SKM-1 treated with dmso at 0.1 percent for 144 hours (cell line): ENCODE results near the gene ZNF180.
A peak's percentile ranks its signal among the peaks of the same experiment; 100 is the strongest.
"Not testable (repeated sequence)": the region's sequence is repeated elsewhere in the genome, so short reads cannot be mapped to it uniquely, and the experiment has no call there.

ENCODE experiments used
- DNase-seq: peaks from one replicate; lab custom pipeline; 2025; ENCODE audit not compliant: unreplicated experiment; lab: John Stamatoyannopoulos, UW

Gene ZNF180

DNA sequence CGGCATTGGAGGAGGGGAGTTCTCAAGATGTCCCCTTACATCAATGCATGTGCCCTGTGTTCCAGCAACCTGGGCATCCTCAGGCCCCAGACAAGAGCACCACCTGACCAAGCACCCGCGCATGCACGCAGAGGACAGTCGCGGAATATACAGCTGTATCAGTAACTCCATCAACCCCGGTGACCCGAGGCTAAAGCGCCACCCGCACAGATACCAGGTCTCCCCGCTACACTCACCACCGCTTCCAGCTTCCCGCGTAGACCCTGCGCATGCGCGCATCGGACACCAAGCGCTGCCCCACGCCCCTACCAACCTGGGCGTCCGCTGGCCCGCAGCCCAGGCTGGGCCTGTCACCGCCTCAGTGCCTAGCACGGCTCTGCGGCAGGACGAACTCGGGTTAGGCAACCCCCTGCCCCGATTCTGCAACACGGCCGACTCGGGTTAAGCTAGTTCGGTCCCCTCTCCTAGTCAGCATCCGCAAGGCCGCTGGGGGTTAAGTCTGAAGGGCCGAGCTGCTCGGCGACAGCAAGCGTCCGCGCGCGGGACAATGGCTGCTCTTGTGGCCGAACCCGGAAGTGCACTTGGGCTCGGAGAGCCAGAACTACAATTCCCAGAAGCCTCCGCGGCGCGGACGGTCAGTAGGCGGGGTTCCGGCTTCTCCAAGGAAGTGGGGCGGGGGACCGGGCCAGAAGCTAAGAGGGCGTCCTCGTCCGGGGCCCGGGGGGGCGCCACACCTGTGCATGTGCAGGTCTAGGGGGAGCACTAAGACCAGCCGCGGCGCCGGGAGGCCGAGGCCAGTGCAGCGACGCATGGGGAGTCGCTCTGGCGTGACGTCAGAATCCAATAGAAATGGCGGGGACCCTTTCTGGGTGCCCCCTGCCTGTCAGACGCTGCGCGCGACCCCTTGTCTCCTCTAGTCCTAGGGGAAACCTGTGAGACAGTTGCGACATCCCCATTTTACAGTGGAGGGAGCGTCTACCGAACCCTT lies at the start of gene ZNF180:
ZNF180 (minus strand) TSS at position 561 of the 988 bp plus-strand sequence. CDS start 3,188 bp downstream, outside the sequence.
- DNase-seq = peak; percentile 56

DNA sequence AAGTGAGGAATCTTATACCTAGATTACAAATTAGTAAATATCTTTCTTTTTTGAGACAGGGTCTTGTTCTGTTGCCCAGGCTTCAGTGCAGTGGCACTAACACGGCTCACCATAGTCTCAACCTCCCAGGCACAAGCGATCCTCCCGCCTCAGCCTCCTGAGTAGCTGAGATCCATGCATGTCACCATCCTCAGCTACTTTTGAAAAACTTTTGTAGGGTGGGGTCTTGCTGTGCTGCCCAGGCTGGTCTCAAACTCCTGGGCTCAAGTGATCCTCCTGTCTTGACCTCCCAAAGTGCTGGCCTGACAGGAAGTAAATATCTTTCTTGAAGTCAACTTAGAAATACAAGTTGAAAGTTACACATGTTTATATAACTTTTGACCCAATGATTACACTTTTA lies 49.2 kb upstream of the ZNF180 start:
- no peak for DNase-seq

DNA sequence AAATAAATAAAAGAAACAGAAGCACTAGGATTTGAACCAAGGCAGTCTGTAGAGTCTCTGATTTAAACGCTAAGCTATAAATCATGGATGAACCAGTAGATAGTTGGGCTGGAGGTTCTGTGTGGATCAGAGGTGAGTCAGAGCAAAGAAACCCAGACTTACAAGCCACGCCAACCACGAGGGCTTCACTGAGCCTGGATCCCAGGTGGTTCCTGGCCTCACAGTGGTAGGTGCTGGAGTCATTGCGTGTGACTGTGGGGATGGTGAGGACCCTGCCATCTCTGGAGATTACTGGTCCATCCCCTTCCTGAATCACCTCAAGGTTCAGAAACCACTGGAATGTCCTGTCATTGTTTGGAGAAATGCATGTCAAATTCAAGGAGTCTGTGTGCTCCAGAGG lies 48.4 kb upstream of the ZNF180 start:
- DNase-seq = no peak

DNA sequence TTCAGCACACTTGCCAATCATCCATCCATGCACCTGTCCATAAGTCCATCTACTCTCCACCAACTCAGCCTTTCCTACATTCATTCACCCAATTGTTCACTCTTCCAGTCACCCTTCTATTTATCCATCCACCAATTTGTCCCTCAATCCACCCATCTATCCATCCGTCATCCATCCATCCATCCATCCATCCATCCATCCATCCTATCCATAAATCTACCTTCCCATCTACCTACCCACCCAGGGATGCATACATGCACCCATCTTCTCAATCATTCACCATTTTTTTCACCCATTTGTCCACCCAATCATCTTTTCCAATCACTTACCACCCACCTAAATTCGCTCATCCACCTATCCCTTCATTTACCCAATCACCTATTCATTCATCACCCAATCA lies 43.7 kb upstream of the ZNF180 start:
- no peak for DNase-seq

DNA sequence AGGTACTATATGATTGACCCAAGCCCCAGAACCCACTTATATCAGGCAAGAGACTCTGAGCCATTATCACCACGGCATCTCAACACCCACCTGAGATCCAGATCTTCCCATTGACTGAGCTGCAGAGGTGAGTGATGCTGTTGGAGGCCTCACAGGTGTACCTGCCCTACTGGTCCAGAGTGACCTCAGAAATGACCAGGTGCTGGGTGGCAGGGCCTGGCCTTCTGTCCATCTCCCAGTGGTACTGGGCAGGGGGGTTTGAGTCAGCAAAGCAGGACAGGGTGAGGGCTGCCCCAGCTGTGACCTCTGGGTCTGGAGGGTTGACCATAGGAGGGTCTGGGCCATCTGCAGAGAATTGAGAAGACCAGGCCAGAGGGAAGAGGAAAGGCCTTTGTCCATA lies 42.3 kb upstream of the ZNF180 start:
- no peak for DNase-seq

DNA sequence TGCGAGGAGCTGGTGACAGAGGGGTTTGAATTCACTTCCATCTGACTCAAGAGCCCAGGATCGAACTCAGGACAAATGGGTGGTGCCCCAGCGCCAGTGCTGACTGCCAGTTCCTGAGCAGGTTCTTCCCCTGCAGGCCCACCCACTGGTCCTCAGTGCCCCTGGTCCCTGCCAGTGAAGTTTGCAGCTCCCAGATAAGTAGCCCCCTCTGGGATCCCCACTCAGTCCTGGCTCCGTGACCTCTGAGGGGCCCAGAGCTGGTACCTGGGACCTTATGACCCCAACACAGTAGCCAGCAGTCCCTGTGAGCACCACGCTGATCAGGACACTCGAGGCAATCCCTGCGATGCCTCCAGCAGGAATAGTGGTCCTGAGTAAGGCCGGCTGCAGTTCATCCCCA lies 40.4 kb upstream of the ZNF180 start:
- no peak for DNase-seq

DNA sequence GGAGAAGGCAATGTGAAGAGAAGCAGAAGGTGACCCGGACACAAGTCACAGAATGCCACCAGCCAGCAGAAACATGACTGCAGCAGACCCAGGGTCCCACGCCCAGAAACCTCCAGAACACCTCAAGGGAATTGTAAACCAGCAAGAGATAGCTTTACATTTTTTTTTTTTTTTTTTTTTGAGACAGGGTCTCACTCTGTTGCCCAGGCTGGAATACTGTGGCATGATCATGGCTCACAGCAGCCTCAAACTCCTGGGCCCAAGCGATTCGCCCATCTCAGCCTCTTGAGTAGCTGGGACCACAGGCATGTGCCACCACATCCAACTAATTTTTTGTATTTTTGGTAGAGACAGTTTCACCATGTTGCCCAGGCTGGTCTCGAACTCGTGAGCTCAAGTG lies 39.7 kb upstream of the ZNF180 start:
- no peak for DNase-seq

DNA sequence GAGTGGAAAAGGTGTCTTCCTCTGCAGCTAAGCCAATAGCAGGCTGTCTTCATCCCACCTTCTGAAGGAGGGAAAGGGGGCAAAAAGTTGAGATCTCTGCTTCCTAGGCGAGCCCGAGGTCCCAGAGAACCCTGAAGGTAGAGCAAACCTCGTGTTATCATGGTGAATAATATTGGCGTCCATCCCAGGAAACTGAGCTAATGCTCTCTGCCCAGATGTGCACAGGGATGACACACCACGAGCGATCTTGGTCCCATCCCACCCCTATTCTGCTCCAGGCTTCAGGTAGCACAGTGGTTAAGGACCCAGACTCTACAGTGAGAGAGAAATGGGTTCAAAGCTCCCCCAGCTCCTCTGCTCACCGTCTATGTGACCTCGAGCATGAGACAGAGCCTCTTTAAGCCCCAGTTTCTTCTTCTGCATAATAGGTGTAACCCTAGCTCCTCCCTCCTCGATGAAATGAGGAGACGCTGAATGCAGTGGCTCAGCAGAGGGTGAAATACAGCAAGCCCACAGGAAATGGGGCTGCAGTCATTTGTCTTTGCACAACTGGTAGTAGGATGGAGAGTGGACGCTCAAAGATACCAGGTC lies 39.0 kb upstream of the ZNF180 start:
- DNase-seq = no peak

DNA sequence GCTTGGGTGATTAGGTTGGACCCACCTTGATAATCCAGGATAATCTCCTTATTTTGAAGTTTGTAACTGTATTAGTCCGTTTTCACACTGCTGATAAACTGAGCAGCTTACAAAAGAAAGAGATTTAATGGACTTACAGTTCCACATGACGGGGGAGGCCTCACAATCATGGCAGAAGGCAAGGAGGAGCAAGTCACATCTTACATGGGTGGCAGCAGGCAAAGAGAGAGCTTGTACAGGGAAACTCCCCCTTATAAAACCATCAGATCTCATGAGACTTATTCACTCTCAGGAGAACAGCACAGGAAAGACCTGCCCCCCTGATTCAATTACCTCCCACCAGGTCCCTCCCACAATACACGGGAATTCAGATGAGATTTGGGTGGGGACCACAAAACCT lies 35.0 kb upstream of the ZNF180 start:
- not testable (repeated sequence) for DNase-seq

DNA sequence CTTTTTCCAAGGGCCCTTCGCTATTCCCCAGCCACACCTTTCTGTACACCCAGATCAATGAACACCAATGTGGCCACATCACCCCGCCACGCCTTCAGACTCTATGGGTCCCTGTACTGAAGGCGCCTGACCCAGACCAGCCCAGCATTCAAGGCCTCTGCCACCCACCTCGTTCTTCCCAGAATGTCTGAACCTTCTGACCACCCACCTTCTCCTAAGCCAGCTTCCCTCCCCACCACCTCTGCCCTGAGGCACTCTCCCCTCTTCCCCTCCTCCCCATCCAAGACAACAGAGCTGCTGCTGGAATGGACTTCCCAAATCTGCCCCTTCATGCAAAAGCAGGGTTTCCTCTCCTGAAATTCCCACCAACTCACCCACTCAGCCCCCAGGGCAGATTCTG lies 32.5 kb upstream of the ZNF180 start:
- no peak for DNase-seq

DNA sequence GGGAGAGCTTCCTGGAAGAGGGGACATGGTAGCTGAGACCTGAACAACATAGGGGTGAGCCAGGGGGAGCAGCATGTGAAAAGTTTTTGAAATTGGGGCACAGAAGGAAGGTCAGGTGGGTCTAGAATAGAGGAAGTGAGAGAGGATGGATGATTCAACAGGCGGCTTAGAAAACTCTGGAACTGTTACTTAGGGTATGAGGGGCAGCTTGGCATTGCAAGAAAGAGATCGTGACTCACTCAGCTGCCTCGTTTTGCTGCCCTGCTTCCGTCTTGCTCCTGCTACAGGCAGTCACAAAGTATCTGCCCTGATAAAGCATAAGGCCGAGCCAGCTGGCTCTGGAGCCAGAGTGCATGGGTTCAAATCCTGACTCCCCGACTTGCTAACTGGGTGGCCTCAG lies 30.5 kb upstream of the ZNF180 start:
- no peak for DNase-seq

DNA sequence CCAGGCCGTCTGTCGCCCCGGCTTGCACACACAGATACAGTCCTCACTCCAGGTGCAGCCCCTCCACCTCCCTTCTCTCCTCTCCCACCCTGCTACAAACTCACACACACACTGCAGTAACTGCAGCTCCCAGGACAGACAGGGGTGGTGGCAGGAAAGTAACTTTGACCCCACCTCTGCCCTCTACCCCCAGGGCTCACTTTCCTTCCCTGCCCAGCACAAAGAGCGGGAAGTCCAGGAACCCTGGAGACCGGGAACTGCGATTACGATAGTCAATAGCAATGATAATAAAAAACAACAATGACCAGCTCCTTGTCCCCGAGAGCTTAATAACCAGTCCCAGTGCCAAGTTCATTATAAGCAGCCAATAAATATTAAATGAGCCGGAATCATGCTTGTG lies 29.2 kb upstream of the ZNF180 start, which contains the start of gene CEACAM20:
CEACAM20 (minus strand) TSS at position 140 of the 400 bp plus-strand sequence. CDS start 166 bp downstream, outside the sequence.
- no peak for DNase-seq

DNA sequence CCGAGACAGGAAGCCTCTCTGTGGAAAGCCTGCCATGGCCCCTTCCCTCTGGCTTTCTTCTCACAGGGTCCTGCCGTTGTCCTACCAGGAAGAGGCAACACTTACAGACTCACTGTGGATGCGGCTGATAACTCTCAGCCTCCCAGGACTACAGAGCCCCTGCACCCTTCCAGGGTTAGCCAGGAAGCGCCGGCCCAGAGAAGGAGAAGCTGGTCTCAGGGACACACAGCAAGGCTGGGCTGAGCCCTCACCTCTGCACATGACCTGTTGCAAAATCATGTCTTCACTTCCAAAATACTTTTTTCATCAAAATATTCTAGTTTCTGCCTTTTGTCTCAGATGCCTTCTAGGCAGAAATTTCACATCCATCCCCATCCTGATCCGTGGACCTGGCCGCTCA lies 27.2 kb upstream of the ZNF180 start:
- DNase-seq = no peak

DNA sequence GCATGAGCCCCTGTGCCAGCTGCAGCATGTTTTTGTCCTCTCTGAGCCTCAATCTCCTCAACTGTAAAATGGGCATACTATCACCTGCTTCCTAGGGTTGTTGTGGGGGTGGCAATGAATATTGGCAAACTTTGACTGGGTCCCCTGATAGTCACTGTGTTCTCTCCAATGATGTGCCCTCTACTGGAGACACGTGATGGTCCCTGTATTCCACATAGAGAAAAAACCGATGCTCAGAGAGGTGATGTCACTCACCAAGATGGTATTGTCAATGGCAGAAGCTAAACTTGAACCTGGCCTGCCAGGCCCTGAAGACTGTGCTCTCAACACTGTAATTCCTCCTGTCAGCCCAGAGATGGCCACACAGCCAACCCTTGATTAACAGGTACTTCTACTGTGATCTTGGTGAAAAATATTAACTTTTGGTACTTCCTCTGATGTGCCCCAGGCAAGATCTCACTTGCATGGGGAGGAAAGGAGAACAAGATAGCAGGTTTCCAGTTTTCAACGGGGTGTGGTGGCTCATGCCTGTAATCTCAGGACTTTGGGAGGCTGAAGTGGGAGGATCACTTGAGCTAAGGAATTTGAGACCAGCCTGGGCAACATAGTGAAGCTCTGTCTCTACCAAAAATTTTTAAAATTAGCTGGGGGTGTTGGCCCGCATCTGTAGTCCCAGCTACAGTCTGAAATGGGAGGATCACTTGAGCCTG lies 25.6 kb upstream of the ZNF180 start:
- no peak for DNase-seq

DNA sequence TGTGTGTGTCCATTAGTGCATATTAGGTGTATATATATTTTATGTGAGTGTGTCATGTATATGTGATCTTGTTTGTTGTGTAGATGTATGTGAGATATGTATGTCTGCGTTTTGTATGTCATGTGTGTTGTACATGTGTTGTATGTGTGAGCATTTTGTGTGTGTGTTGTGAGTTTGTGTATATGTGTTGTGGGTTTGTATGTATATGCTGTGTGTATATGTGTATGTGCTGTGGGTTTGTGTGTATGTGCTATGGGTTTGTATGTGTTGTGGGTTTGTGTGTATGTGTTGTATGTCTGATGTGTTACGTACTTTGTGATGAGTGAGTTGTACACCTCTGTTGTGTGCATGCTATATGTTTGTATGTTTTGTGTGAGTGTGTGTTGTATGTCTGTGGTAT lies 21.0 kb upstream of the ZNF180 start:
- DNase-seq = no peak

DNA sequence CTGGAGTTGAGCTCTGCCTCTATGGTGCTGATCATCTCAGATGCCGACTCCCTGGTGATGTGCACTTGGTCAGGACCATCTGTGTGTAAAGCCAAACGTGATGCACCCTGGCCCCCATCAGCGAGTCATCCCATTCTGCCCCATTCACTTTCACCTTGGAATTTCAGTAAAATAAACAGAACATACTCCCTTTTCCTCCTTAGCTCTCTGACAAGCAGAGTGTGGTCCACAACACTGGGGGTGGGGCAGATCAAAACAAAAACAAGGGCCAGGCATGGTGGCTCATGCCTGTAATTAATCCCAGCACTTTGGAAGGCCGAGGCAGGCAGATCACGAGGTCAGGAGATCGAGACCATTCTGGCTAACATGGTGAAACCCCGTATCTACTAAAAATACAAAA lies 16.8 kb upstream of the ZNF180 start:
- no peak for DNase-seq

DNA sequence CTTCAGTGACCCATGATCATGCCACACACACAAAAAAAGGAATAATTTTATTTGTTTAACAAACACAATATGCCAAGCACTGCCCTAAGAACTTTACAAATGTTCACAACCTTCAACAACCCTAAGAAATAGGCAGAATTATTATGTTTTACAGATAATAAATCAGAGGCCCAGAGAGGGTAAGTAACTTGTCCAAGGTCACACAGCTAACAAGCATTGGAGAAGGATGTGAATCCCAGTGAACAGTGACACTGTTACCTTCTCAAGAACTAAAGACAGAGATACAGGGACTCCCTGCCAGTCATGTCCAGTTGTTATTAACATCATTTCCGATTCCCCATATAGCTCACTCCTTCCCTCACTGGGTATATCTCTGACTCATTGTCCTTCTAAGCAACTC lies 15.6 kb upstream of the ZNF180 start:
- no peak for DNase-seq

DNA sequence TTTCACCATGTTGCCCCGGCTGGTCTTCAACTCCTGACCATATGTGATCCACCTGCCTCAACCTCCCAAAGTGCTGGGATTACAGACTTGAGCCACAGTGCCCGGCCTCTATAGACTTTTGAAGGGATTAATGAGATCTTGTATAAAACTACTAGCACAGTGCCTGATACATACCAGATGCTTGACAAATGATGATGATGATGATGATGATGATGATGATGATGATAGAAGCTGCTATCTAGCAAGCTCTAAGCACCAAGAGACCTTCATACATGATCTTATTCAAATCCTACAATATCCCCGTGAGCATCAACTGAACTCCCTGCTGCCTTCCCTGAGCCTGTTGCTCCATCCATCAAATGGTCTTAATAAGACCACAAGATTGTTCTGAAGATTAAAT lies 14.7 kb upstream of the ZNF180 start:
- no peak for DNase-seq

DNA sequence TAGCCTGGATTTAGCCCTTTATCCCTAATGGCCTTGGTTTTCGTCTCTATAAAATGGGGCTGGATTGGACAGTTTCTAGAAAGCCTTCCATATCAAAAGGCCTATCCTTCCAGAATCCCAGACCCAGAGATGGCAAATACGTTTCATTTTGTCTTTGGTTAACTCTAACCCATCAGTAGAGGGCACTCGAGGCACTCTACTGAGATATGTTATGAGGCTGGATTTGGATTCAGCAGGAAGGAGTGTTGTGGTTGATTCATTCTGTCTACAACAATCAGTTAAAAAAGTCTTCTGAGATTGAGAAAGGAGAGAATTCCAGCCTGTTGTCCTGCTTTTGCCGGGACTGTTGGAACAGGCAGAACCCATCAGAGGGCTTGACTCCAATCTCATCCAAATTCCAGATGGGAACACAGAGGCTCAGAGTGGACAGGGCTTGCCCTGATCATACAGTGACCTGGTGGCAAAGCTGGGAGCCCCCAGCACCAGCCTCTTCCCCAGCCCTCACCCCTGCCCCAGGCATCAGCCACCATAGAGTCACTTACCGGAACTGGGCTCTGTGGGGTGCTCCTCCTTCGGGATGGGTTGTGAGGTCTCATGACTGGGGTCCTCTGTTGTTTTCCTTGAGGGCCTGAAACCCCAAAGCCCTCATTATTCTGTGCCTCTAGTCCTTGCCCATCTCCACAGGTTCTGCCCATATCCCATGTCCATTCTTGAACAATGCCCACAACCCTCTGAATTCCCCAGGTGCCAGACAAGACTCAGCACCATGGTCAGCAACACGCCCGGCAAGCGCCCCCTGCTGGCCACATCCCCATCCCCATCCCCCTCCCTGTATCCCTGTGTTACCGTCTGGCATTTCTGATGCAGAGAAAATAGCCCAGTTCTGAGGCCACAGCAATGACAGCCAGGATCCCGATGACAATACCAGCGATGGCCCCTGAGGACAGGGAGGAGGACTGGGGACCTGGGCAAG lies 12.3 kb upstream of the ZNF180 start:
- DNase-seq = peak; percentile 2

DNA sequence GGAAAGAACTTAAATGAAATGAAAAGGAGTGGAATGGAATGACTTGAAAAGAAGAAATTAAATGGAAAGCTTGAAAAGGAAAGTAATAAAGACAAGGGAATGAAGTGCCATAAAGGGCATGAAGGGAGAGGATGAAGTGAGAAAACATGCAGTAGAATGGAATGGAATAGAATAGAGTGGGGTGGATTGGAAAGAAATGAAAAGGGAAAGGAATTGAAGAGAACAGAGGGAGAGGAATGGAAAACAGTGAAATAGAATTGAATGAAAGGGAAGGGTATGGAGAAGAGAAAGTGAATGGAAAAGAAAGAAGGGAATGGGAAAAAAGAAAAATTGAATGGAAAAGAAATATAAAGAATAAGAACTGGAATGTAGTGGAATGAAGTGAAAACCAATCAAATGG lies 9.2 kb upstream of the ZNF180 start:
- no peak for DNase-seq

DNA sequence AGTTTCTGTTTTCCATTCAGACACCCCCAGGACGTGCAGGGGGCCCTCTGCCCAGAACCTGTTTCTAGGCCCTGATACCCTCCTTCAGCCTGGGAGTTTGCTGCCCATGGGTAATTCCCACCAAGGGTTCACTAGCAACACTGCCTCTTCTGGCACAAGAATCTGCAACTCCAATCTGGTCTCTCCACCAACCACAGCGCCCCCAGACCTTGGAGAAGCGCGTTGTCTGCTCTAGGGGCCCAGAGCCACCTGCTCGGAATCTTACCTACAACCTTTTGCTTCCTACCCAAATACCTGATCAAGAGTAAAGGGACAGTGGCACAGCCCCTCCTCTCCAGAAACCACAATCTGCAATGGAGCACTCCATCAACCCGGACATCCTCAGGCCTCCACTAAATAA lies 763 bp downstream of the ZNF180 start:
- DNase-seq = no peak
